Epithelial cell of prostate (primary cell): ENCODE results near the gene FARP1.

Experiments used
- DNase-seq: peaks from one replicate; pipeline ENCODE4 v3.0.0-alpha.2; 2011; ENCODE audit warnings: low read depth, low spot score
- H3K27ac ChIP-seq: fragments of 450-650 bp; 2 replicates; pipeline ENCODE4 v1.5.1; 2017; ENCODE audit warnings: mild to moderate bottlenecking

FARP1 gene

DNA sequence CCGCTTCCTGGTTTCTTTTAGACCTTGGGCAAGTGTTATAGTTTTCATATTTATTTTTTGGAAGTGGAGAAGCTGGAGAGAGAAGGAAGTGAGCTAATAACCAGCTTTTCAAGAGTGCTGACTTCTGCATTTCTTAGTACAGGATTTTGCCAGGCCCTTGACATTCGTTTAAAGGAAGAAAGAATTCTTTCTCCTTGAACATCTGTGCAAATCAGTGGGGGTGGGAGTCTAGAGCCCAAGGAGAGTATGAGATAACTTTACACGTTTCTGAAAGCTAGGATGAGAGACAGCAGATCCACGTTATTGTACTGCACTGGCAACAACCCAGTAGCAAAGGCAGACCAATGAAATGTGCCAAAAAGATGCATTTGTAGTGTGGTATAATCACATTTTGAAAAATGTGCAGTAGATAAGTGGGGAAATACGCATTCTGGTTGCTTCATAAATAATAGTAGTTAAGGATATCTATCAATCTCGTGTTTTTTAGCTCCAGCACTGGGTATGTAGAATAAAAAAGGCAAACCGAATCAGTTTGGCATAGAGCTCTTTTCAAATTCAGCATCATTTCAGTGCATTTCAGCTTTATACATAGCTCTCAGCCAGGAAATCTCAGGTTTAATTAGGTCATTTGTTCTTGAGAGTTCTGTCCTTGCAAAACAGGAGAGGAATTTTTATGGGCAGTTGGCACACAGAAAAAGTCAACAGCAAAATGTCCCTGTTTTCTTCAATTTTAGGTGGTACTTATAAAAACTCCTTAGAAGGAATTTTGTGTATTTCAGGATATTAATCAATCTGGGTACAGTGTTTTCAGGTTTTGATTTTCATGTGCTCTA, 29.9 kb downstream of the FARP1 start:
- no peak for DNase-seq
- peak overlapping the region; percentile 15 for H3K27ac ChIP-seq

DNA sequence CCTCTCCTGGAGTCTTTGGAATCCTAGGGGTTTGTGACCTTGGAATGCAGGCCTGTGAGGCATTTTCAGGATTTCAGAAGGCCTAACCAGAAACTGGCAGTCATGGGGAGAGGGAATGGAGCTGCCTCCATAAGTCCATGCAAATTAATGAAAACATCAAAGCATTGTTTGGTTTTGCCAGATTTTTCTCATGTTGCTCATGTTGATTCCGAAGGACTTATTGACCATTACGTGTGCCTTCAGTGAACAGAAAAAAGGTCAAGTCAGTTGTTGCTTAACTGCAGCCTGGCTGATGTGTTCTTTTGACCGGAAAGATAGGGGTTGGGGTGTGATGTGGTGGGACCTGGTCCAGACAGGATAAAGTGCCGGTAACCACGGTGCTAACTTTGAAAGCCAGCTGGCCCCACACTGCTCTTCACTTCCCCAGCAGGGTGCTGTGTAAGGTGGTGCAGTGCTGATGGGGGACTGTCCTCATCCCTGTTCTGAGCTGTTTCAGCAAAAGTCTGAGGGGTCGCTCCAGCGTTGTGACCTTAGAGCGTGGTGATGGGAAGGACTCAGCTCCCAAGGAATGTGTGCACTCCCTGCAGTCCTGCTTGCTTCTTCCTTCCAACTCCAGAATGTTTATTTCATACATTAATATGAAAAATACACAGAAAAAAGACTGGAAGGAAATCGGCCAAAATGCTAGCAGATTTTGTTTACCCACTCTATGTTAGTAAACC, 30.7 kb downstream of the FARP1 start:
- peak; percentile 5 for DNase-seq
- peak overlapping the region; percentile 15 for H3K27ac ChIP-seq

DNA sequence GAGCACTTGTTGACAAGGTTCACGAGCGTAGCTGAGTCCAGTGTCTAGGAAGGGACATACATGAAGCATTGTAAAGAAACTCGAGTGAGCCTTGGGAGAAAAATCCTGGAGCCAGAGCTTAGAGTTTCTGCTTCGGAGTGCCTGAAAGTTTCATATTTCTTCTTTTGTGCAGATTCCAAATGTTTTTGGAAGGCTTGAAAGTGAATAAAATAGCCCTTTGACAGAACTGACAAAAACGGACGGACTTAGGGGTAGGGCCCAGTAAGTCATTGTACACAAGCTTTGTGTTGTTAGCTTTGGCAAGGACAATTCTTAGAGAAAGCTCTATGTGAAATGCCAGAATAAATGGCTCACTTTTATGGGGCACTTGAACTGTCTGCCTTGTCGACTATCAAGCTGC, 31.4 kb downstream of the FARP1 start:
- no peak overlapping the region for H3K27ac ChIP-seq
- DNase-seq = no peak

DNA sequence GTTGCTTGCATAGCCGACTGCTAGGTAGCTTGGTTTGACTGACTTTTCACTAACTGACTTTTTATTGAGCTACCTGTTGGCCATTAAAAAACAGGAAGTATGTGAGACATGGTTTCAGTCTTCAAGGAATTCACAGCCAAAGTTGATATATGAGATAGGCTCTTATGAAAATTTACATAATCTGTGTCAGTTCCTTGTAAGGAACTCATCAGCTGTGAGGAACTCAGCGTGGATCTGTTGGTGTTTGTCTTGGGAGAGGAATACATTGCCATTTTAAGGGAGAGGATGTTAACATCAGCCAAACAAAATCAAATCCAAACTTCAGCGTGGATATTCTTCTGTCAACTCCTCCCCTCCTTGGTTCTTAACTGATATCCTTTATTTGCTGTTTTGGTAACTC, 32.1 kb downstream of the FARP1 start:
- no peak overlapping the region for H3K27ac ChIP-seq

DNA sequence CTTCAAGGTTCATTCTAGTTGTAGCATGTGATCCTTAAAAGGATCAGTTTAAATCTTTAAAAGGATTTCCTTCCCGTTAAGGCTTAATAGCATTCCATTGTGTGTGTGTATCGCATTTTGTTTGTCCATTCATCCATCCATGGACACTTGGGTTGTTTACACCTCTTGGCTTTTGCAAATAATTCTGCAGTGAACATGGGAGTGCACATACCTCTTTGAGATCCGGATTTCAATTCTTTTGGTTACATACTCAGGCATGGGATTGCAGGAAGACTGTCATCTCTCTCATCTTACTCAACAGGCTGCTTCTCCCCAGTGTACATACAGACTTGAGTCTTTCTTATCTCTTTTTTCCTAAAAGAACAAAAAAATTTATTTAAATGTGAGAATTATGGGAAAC, 32.9 kb downstream of the FARP1 start:
- no peak overlapping the region for H3K27ac ChIP-seq
- DNase-seq = no peak

More for the DNA sequence above, 32.1 kb downstream of the FARP1 start:
- peak; percentile 3 for DNase-seq

DNA sequence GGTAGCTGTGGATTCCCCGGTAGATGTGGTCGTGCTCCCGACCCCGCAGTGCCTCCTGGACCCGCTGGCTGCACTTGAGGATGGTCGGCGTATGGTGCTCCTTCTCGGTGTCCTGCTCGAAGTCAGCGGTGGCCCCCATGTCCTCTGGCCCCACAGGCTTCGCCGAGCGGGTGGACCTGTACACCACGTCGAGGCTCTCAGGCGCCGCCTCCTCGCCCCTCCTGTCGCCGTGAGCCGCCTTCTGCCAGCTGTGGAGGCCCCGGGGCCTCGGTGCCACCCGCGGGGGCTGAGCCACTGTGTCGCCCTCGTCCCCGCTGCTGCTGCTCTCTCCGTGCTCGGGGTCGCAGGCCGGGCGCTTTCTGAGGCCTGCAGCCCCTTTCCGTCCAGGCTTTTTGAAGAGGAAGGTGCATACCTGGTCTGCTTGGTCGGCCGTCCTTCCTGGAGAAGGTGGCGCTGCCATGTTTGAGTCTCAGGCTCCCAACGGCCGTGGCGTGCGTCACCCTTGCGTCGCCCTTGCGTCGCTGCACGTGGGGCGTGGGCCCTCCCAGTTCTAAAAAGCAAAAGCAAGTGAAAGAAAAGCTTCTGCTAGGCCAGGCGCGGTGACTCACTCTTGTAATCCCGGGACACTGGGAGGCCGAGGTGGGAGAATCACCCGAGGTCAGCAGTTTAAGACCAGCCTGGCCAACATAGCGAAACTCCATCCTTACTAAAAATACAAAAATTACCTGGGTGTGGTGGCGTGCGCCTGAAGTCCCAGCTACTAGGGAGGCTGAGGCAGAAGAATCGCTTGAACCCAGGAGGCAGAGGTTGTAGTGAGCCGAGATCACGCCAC, 34.1 kb downstream of the FARP1 start, which contains the start of gene RNF113B:
TSS of gene RNF113B (minus strand) at position 493 of the 832 bp plus-strand sequence. CDS start at position 460, 33 bp downstream.
- DNase-seq = no peak

DNA sequence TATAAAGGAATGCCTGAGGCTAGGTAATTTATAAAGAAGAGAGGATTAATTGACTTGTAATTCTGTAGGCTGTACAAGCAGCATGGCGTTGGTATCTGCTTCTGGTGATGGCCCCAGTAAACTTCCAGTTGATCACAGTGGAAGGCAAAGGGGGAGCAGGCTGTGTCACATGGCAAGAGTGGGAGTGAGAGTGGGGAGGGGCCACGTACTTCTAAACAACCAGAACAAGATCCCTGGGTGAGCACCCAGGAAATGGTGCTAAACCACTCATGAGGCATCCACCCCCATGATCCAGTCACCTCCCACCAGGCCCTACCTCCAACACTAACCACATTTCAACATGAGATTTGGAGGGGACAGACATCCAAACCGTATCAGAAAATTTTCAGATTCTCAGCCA, 37.2 kb downstream of the FARP1 start:
- DNase-seq = no peak
- H3K27ac ChIP-seq = no peak overlapping the region

More for the DNA sequence above, 34.1 kb downstream of the FARP1 start, which contains the start of gene RNF113B:
- no peak within 1 kb of the TSS for H3K27ac ChIP-seq

DNA sequence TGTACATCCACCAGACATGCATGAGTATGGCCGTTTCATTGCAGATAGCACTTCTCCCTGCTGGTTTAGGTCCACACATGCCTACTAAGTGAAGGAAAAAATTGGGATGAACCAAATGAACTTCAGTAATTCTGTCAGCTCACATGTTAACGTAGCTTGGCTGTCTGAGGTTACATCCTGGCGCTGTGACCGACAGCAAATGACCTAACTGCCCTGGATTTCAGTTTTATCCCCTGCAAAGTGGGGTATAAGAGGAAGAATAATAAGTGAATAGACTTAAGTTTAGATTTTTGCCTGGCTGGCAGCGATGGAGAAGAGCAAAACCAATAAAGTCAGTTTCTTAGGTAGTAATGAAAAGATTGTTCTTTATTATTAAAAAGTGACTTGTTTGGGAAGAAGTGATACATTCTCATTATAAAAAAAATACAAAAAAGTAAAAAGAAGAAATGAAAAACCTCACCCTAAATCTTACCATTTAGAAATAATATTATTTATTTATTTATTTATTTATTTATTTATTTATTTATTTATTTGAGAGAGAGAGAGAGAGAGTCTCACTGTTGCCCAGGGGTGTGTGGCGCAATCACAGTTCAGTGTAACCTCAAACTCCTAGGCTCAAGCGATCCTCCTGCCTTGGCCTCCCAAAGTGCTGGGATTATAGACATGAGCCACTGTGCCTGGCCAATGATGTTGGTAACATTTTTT, 38.4 kb downstream of the FARP1 start:
- DNase-seq = no peak
- H3K27ac ChIP-seq = no peak overlapping the region

DNA sequence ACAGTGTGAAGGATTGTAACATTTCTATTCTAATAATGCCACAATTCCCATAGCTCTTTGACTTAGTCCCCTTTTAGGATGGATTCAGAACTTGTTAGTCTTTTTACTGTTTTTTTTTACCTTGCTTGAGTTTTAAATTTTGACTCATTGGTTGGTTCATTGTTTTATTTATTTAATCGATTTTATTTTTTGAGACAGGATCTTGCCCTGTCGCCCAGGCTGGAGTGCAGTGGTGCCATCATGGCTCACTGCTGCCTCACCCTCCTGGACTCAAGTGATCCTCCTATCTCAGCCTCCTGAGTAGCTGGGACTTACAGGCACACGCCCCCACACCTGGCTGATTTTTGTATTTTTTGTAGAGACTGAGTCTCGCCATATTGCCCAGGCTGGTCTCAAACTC, 39.3 kb downstream of the FARP1 start:
- H3K27ac ChIP-seq = no peak overlapping the region
- DNase-seq = no peak

DNA sequence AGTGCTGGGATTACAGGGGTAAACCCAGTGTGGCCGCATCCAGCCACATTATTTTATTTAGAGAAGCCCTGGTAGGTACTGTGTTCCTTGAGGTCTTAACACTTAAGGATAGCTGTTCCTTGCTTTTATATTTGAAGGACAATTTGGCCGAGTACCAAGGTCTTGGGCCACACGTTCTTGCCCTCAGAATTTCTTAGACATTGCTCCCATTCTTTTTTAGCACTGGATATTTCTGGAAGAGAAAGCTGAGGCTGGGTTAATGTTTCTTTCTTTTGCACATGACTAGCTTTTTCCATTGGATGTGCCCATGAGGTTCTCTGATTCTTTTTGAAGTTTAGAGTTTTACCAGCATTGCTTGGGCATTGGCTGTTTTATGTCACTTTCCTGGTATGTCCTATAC, 39.7 kb downstream of the FARP1 start:
- H3K27ac ChIP-seq = no peak overlapping the region
- DNase-seq = no peak

DNA sequence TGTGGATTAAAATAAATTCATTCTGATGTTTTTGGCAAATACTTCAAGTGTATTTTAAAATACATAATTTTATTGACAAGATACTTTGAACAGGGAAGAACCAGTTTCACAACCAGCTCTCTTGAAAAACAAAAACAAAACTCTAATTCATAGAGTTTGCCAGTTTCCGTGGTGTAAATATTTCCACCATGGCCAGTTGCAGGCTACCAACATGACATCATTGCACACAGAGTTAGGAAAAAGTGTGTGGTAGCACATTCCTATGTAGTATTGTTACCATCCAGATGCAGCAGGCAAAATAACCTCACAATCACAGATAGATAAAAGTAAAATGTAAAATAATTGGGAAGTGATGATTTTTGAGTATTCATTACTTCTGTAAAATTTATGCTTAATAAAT, 41.9 kb downstream of the FARP1 start:
- no peak for DNase-seq

DNA sequence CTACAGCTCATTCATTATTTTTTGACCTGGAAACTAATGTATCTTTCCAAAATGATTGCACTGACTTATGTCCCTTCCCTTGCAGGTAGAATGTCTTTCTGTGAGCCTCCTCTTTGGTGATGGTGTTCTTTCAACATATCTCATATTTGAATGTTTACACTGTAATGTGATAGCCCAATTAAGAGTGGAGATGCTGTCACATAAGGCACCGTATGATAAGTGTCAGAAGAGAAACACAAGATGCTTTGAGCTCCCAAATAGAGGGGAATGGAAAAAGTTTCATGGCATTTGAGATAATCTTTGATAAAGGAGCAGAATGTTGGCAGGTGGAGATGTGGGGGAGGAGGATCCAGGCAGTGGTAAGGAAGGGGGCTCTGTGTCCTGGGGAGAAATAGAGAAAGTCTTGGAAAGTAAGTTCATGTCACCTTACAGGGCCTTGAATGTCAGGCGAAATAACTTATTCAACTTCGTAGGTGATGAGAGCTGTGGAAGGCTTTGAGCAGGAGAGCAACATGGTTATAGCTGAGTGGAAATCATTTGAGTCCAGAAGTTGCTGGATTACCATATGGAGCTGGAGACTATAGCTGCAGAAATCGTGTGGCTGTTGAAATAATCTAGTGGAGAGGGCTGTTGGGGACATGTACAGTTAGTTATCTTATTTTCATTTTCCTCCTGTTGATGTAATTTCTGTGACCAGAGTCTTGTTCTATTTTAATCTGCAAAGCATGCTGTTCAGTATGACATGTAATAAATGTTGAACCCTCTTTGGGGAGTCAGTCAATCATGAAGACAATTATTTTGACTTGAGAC, 44.5 kb downstream of the FARP1 start:
- no peak for DNase-seq
- H3K27ac ChIP-seq = no peak overlapping the region

More for the DNA sequence above, 41.9 kb downstream of the FARP1 start:
- no peak overlapping the region for H3K27ac ChIP-seq

DNA sequence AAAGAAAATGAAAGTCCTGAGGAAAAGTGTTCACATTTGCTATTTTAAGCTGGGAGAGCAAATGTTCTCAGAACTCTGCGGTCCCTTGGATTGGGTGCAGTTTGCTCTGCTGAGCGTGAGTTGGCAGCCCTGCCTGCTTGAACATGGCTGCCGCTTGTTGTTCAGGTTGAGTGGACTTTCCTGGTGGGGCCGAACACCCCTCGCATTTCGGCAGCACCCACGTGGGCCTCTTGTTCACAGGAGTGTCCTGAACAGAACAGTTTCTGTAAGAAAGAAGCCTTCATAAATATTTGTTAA, 45.0 kb downstream of the FARP1 start:
- H3K27ac ChIP-seq = no peak overlapping the region
- DNase-seq = no peak

DNA sequence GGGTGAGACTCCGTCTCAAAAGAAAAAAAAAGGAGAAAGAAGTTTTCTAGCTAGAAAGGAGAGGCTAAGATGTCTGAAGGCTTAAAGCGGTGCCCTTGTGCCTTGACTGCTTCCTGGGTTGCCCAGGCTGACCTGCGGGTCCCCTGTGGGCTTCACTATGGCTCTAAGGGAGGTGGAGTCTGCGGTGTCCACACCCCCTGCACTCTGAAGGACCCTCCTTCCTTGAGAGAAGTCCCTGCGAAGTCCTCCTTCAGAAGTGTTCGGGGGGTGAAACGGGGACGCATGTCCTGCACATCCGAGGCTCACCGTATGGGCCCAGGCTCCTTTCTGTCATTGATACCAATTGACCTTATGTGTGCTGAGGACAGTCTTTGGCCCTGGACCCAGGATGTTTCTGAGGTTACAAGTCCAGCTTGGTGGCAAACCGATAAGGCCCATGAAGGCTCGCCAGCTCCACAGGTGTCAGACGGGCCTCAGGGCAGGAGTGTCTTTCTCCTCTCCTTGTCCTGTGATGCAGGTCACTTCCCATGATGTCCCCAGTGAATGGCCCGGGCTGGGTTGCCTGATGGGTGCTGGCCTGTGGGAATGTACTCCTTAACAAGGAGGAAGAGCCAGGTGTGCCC, 45.8 kb downstream of the FARP1 start:
- no peak overlapping the region for H3K27ac ChIP-seq
- DNase-seq = no peak

DNA sequence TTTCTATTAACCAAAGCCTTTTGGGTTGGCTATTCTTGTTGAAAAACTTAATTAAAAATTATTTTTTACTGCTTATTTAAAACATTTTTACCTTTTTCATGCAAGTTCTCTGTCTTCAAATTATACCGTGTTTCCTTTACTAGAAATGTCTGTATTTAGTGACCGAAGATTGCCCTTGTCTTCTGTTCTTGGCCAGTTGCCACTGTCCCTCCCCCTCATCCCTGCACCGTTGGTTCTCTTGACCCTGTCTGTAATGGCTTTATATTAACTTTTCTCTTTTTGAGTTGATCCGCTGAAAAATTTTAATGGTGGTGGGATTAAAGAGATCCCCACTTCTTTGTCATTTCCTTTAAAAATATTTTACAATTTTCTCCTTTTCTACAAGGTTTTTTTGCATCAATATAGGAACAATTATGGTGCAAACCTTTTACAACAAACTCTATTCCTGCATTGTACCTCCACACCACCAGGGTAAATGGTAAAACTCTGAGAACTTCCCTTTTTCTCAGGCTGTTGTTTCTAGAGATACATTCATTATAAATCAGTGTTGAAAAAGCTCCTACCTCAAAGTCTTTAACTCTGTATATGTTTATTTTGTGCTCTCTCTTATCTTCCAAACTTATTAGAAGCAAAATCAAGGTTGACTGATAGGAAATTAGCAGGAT, 47.1 kb downstream of the FARP1 start:
- DNase-seq = no peak
- no peak overlapping the region for H3K27ac ChIP-seq

DNA sequence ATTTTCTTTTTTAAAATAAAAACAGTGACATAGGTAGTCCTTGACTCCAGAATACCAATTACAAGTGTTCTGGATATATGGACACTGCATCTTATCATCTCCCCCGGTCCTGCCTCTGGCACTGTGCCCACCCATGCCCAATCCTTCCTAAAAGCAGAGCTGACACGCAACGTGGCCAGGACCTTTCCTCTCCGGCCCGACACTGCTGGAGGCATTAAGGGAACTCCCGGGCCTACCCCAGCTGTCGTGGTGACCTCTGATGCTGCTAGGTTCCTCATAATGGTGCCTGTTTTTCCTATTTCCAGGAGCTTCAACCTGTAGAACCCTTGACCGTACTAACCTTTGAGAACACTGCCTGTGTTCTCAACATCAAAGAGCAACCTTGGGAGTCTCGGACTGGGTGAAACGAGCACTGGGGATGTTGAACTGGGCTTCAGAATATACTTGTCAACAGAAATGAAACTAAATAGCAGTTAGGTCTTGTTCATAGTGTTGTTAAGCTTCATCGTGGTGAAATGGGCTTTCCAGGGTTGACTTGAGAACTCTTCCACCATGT, 48.1 kb downstream of the FARP1 start:
- no peak for DNase-seq
- no peak overlapping the region for H3K27ac ChIP-seq

DNA sequence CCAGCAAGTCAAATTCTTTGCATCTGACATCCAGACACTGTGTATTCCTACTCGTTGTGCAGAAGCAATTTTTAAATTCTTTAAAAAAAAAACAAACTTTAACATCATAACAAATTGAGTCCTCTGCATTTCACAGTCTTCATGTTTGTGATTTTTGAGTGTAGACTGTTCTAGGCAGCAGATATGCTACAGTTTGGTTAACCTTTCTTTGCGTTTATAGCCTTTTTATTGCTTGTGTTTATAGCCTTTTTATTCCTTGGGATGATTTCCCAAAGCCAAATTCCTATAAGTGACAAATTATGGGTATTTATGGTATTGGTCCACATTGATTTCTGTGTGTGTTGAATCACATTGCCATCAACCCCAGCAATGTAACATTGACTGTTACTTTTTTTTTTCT, 49.1 kb downstream of the FARP1 start:
- no peak for DNase-seq
- no peak overlapping the region for H3K27ac ChIP-seq
